Measurements from ENCODE around the gene KRTAP5-10.
"Not testable (repeated sequence)": the region's sequence is repeated elsewhere in the genome, so short reads cannot be mapped to it uniquely, and the experiment has no call there.

GRCh38 chr11:71582969-71583368, 17.6 kb downstream of the KRTAP5-10 start:
- TF ChIP-seq CTCF (IDR thresholded peaks at IDR 0.05; ENCODE audit: insufficient read depth, low read length, poor library complexity, severe bottlenecking); EZH2phosphoT487 (conservative IDR thresholded peaks at IDR 0.05; ENCODE audit: low read length): not testable (repeated sequence)

Measured in SU-DHL-6 (cell line).